IMR-90 (cell line): ENCODE data around the gene PHF8. TPM values are rescaled to one million over a fixed set of nuclear protein-coding genes. Genes with fewer than 3 reads are reported as not detected.

Source experiments
- ATAC-seq: fragments of 200-7000 bp; cut with Tn5 transposase; 2 replicates; pipeline ENCODE4 v1.9.1; 2020; ENCODE audit warnings: low read depth, mild to moderate bottlenecking, moderate library complexity
- BruUV-seq: library from RNA; stranded (reverse); fragments of 400-500 nt; replicated peaks from 2 replicates; lab custom pipeline; 2021; lab: Mats Ljungman, UMichigan
- CTCF ChIA-PET: fragments of 300-600 bp; formaldehyde crosslinking; extraction: SDS; loops from one replicate; lab custom pipeline; 2021; ENCODE audit warnings: antibody characterized with exemption; lab: Yijun Ruan, JAX
- POLR2A ChIA-PET: fragments of 300-600 bp; sonication (Branson Sonifier 250); formaldehyde crosslinking; loops from one replicate; lab custom pipeline; 2022; ENCODE audit warnings: antibody characterized with exemption; ENCODE audit not compliant: unreplicated experiment; lab: Charles Lee
- DNase-seq: peaks from one replicate; pipeline ENCODE4 v3.0.0; 2013
- H2AFZ ChIP-seq: replicated peaks from 2 replicates; pipeline ENCODE3; 2013; ENCODE audit warnings: low read length, mild to moderate bottlenecking; ENCODE audit not compliant: poor library complexity
- H2AK5ac ChIP-seq: 2 replicates; pipeline ENCODE4 v1.6.1; 2013; ENCODE audit warnings: low read depth, low read length, inconsistent platforms
- H2AK9ac ChIP-seq: replicated peaks from 2 replicates; pipeline ENCODE3; 2013; ENCODE audit warnings: mild to moderate bottlenecking, low read depth, low read length, moderate library complexity; ENCODE audit not compliant: poor library complexity
- H2BK120ac ChIP-seq: 2 replicates; pipeline ENCODE4 v1.6.1; 2013; ENCODE audit warnings: low read depth, low read length, inconsistent platforms
- H2BK15ac ChIP-seq: 3 replicates; pipeline ENCODE4 v1.6.1; 2013; ENCODE audit warnings: low read depth, low read length, inconsistent platforms
- H2BK20ac ChIP-seq: 2 replicates; pipeline ENCODE4 v1.6.1; 2013; ENCODE audit warnings: low read depth, mild to moderate bottlenecking, inconsistent platforms, low read length, moderate library complexity
- H2BK5ac ChIP-seq: 2 replicates; pipeline ENCODE4 v1.6.1; 2013; ENCODE audit warnings: mild to moderate bottlenecking, low read depth, low read length, inconsistent platforms; ENCODE audit not compliant: poor library complexity, severe bottlenecking
- H3K14ac ChIP-seq: replicated peaks from 2 replicates; pipeline ENCODE4 v1.6.1; 2013; ENCODE audit warnings: low read depth, low read length, inconsistent platforms
- H3K18ac ChIP-seq: 2 replicates; pipeline ENCODE4 v1.6.1; 2013; ENCODE audit warnings: low read depth, low read length, control low read depth
- H3K23ac ChIP-seq: 2 replicates; pipeline ENCODE4 v1.6.1; 2013; ENCODE audit warnings: low read depth, low read length, inconsistent platforms
- H3K27ac ChIP-seq: 2 replicates; pipeline ENCODE4 v1.5.1; 2013; ENCODE audit warnings: mild to moderate bottlenecking, control low read depth, low read length; ENCODE audit not compliant: insufficient read depth
- H3K27me3 ChIP-seq: 2 replicates; pipeline ENCODE4 v1.6.1; 2013; ENCODE audit warnings: low read length; ENCODE audit not compliant: control insufficient read depth, insufficient read depth
- H3K36me3 ChIP-seq: 2 replicates; pipeline ENCODE4 v1.6.1; 2013; ENCODE audit warnings: low read length, mixed read lengths; ENCODE audit not compliant: control insufficient read depth, insufficient read depth
- H3K4ac ChIP-seq: 2 replicates; pipeline ENCODE4 v1.6.1; 2013; ENCODE audit warnings: low read depth, low read length, inconsistent platforms
- H3K4me1 ChIP-seq: 2 replicates; pipeline ENCODE4 v1.6.1; 2013; ENCODE audit warnings: low read length, mixed read lengths; ENCODE audit not compliant: control insufficient read depth, insufficient read depth
- H3K4me2 ChIP-seq: 2 replicates; pipeline ENCODE4 v1.6.1; 2013; ENCODE audit warnings: low read depth, mild to moderate bottlenecking, control low read depth, low read length, moderate library complexity
- H3K4me3 ChIP-seq: 2 replicates; pipeline ENCODE4 v1.5.1; 2013; ENCODE audit warnings: low read depth, mild to moderate bottlenecking, control low read depth, low read length, moderate library complexity; ENCODE audit not compliant: insufficient read depth
- H3K56ac ChIP-seq: 2 replicates; pipeline ENCODE4 v1.6.1; 2013; ENCODE audit warnings: low read length, inconsistent platforms; ENCODE audit not compliant: insufficient read depth; ENCODE audit errors: extremely low read depth
- H3K79me1 ChIP-seq, 2 experiments: 2 replicates each; pipeline ENCODE4 v1.6.1; 2013; ENCODE audit warnings: low read length in 2 of 2, inconsistent platforms in 1 of 2, low read depth in 1 of 2
- H3K9ac ChIP-seq: 2 replicates; pipeline ENCODE4 v1.6.1; 2013; ENCODE audit warnings: low read depth, low read length, control low read depth
- H3K9me1 ChIP-seq: 2 replicates; pipeline ENCODE4 v1.6.1; 2013; ENCODE audit warnings: low read length, inconsistent platforms; ENCODE audit not compliant: insufficient read depth
- H3K9me3 ChIP-seq: 2 replicates; pipeline ENCODE4 v1.6.1; 2013; ENCODE audit warnings: low read length; ENCODE audit not compliant: control insufficient read depth, insufficient read depth
- H4K20me1 ChIP-seq: 2 replicates; pipeline ENCODE4 v1.6.1; 2013; ENCODE audit warnings: low read length, inconsistent platforms; ENCODE audit not compliant: insufficient read depth
- H4K5ac ChIP-seq: 2 replicates; pipeline ENCODE4 v1.6.1; 2013; ENCODE audit warnings: mild to moderate bottlenecking, low read depth, low read length, control low read depth
- H4K8ac ChIP-seq, 2 experiments: 2 replicates each; pipeline ENCODE4 v1.6.1; 2013; ENCODE audit warnings: low read depth in 2 of 2, low read length in 2 of 2, control low read depth in 1 of 2, inconsistent platforms in 1 of 2
- H4K91ac ChIP-seq: 2 replicates; pipeline ENCODE4 v1.6.1; 2013; ENCODE audit warnings: low read depth, low read length, inconsistent platforms; ENCODE audit not compliant: insufficient read depth
- BHLHE40 ChIP-seq: fragments of 150-350 bp; IDR thresholded peaks from 2 replicates; pipeline ENCODE4 v1.6.1; 2016; ENCODE audit warnings: mild to moderate bottlenecking, low read depth, low read length
- CHD1 ChIP-seq: IDR thresholded peaks from 2 replicates; pipeline ENCODE4 v1.6.1; 2012; ENCODE audit warnings: low read depth, low read length, improper control_type of control experiment
- FOS ChIP-seq: fragments of 150-350 bp; IDR thresholded peaks from 2 replicates; pipeline ENCODE4 v1.6.1; 2016; ENCODE audit warnings: low read depth, low read length
- MAFK ChIP-seq: IDR thresholded peaks from 2 replicates; pipeline ENCODE4 v1.6.1; 2012; ENCODE audit warnings: low read depth, low read length, improper control_type of control experiment
- MAZ ChIP-seq: IDR thresholded peaks from 2 replicates; pipeline ENCODE4 v1.6.1; 2012; ENCODE audit warnings: low read depth, mild to moderate bottlenecking, low read length, improper control_type of control experiment, moderate library complexity, borderline replicate concordance
- MXI1 ChIP-seq: IDR thresholded peaks from 2 replicates; pipeline ENCODE4 v1.6.1; 2012; ENCODE audit warnings: low read depth, mild to moderate bottlenecking, low read length, moderate library complexity, borderline replicate concordance
- NFE2L2 ChIP-seq: fragments of 150-350 bp; IDR thresholded peaks from 2 replicates; pipeline ENCODE4 v1.6.1; 2016; ENCODE audit warnings: low read depth, mild to moderate bottlenecking, low read length
- POLR2A ChIP-seq: IDR thresholded peaks from 2 replicates; pipeline ENCODE4 v1.6.1; 2012; ENCODE audit warnings: mild to moderate bottlenecking, low read depth, low read length
- RAD21 ChIP-seq: IDR thresholded peaks from 2 replicates; pipeline ENCODE4 v1.6.1; 2012; ENCODE audit warnings: low read length, improper control_type of control experiment
- RCOR1 ChIP-seq: IDR thresholded peaks from 2 replicates; pipeline ENCODE4 v1.6.1; 2012; ENCODE audit warnings: mild to moderate bottlenecking, low read length, improper control_type of control experiment; ENCODE audit not compliant: insufficient replicate concordance
- RFX5 ChIP-seq: IDR thresholded peaks from 2 replicates; pipeline ENCODE4 v1.8.0; 2012; ENCODE audit warnings: low read depth, mild to moderate bottlenecking, low read length, moderate library complexity
- WGBS, 2 experiments: methylation state at CpG; one replicate each; pipeline versions ENCODE4 v1.1.5 to v1.1.7; 2013; ENCODE audit warnings: missing lambda C conversion rate in 2 of 2; ENCODE audit not compliant: insufficient read length in 1 of 2; ENCODE audit errors: extremely low coverage in 2 of 2; 5-methylcytosine and 5-hydroxymethylcytosine counted together
- dilution Hi-C: fragments of 300-500 bp; cut with HindIII; formaldehyde crosslinking; loops from one replicate; pipeline ENCODE4 v1.14.3; 2018; ENCODE audit warnings: low sequenced_read_pairs; ENCODE audit not compliant: unreplicated experiment
- in situ Hi-C: fragments of 300-500 bp; cut with MboI; formaldehyde crosslinking; loops from 3 replicates; pipeline ENCODE4 v1.14.3; 2019; ENCODE audit warnings: low sequenced_read_pairs, inconsistent platforms, mixed read lengths
- intact Hi-C: fragments of 100-400 bp; cut with micrococcal nuclease; formaldehyde crosslinking; loops from 2 replicates; pipeline ENCODE4 v1.10.0; 2022
- polyA plus RNA-seq, 3 experiments: library from polyadenylated mRNA; depleted of rRNA; stranded (reverse); fragments of >200 nt; gene quantifications; 2 replicates each; pipeline ENCODE4 v1.2.3, GENCODE V29; 2012; ENCODE audit warnings: low replicate concordance in 1 of 3
- total RNA-seq: library from RNA; depleted of rRNA; stranded (reverse); fragments of >200 nt; gene quantifications from 2 replicates; pipeline ENCODE4 v1.2.3, GENCODE V29; 2012
- TF ChIP-seq, protein P1 (sequence below): fragments of 150-350 bp; IDR thresholded peaks from 2 replicates; pipeline ENCODE4 v1.6.1; 2016; ENCODE audit warnings: low read depth, mild to moderate bottlenecking, low read length, moderate library complexity, borderline replicate concordance
- TF ChIP-seq, protein P2 (sequence below): fragments of 150-350 bp; IDR thresholded peaks from 2 replicates; pipeline ENCODE4 v1.6.1; 2017; ENCODE audit warnings: mild to moderate bottlenecking, antibody characterized with exemption, low read length, low read depth
- TF ChIP-seq, protein P3 (sequence below): conservative IDR thresholded peaks from 2 replicates; pipeline ENCODE4 v1.5.1; 2012; ENCODE audit warnings: mild to moderate bottlenecking, low read depth, low read length, improper control_type of control experiment

Gene PHF8
- total and polyA plus RNA-seq, 2 of the 4 experiments (the other 2 are of a cell fraction), result 12.8 to 15.2 TPM

DNA sequence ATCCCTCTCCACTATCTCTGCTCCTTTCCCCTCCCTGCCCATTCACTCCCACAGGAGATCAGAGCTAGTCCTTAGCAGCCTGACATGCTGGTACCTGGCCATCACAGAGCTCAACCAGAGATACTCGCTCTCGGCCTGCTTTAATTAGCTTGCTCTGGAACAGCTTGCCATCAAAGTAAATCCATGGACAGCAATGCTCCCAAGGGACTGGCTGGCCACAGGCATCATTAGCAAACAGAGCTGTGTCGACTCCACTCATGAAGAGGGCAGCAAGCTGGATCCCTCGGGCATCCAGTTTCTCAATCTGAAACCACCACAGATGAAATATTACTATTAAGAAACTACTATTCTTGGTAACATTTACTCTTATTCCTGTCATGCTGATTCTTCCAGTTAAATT lies 43.4 kb upstream of the PHF8 start:
- dilution Hi-C loops (no loop called here), intact Hi-C loops (no loop called here), in situ Hi-C loops (no loop called here)
- WGBS, 2 experiments, result no CpG with 5 or more reads among the region's 4 CpGs
- Histone ChIP-seq H3K56ac (no peak overlapping the region), H3K14ac (no peak overlapping the region), H3K27me3 (no peaks in the 10 kb centered on the region), H4K91ac (no peak overlapping the region), H2AK9ac (no peak overlapping the region), H4K8ac (no peak overlapping the region), H3K9me3 (no peaks in the 10 kb centered on the region), H2AK5ac (no peak overlapping the region), H3K18ac (no peak overlapping the region), H3K79me1 (no peaks in the 10 kb centered on the region), H3K4me3 (no peak overlapping the region), H2AFZ (no peak overlapping the region), H3K36me3 (peaks cover 5% of the 10 kb centered on the region), H3K27ac (no peak overlapping the region), H3K4me2 (no peak overlapping the region), H2BK20ac (no peak overlapping the region), H3K4ac (no peak overlapping the region), H3K4me1 (no peaks in the 10 kb centered on the region), H4K20me1 (no peaks in the 10 kb centered on the region), H4K5ac (no peak overlapping the region), H2BK5ac (no peak overlapping the region), H3K9ac (no peak overlapping the region), H3K9me1 (no peaks in the 10 kb centered on the region; the same call in none of the 2 replicates), H2BK15ac (no peak overlapping the region), H2BK120ac (no peak overlapping the region), H3K23ac (no peak overlapping the region)
- POLR2A ChIA-PET, result no interaction called here
- DNase-seq, result no peak
- no peak for ATAC-seq
- CTCF ChIA-PET, result interaction anchor here (1.1 kb wide), 1 partner anchor 9 kb away, joined by 5 read pairs; no protein-coding TSS in a partner anchor
- TF ChIP-seq RAD21 (no peak), FOS (no peak), POLR2A (no peak), CHD1 (no peak), MAFK (no peak), RCOR1 (no peak), MXI1 (no peak), BHLHE40 (no peak), NFE2L2 (no peak), MAZ (no peak), RFX5 (no peak)
- TF ChIP-seq, protein P1, sequence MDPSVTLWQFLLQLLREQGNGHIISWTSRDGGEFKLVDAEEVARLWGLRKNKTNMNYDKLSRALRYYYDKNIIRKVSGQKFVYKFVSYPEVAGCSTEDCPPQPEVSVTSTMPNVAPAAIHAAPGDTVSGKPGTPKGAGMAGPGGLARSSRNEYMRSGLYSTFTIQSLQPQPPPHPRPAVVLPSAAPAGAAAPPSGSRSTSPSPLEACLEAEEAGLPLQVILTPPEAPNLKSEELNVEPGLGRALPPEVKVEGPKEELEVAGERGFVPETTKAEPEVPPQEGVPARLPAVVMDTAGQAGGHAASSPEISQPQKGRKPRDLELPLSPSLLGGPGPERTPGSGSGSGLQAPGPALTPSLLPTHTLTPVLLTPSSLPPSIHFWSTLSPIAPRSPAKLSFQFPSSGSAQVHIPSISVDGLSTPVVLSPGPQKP, result no peak
- TF ChIP-seq, protein P2, sequence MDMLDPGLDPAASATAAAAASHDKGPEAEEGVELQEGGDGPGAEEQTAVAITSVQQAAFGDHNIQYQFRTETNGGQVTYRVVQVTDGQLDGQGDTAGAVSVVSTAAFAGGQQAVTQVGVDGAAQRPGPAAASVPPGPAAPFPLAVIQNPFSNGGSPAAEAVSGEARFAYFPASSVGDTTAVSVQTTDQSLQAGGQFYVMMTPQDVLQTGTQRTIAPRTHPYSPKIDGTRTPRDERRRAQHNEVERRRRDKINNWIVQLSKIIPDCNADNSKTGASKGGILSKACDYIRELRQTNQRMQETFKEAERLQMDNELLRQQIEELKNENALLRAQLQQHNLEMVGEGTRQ, result no peak
- TF ChIP-seq, protein P3, sequence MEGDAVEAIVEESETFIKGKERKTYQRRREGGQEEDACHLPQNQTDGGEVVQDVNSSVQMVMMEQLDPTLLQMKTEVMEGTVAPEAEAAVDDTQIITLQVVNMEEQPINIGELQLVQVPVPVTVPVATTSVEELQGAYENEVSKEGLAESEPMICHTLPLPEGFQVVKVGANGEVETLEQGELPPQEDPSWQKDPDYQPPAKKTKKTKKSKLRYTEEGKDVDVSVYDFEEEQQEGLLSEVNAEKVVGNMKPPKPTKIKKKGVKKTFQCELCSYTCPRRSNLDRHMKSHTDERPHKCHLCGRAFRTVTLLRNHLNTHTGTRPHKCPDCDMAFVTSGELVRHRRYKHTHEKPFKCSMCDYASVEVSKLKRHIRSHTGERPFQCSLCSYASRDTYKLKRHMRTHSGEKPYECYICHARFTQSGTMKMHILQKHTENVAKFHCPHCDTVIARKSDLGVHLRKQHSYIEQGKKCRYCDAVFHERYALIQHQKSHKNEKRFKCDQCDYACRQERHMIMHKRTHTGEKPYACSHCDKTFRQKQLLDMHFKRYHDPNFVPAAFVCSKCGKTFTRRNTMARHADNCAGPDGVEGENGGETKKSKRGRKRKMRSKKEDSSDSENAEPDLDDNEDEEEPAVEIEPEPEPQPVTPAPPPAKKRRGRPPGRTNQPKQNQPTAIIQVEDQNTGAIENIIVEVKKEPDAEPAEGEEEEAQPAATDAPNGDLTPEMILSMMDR, result no peak
- no TSS peak for BruUV-seq
